ENCODE measurements around the gene POU6F2. TPM values are rescaled to one million over a fixed set of nuclear protein-coding genes. Genes with fewer than 3 reads are reported as not detected.

Gene POU6F2
- total RNA-seq, 1 experiment from 2014 or later: 2.9 TPM

- Mint-ChIP-seq H3K4me1 (peaks cover 24% of the 10 kb centered on the region), H3K27me3 (ENCODE audit: low read depth) (no peaks in the 10 kb centered on the region), H3K4me3 (no peak overlapping the region), H3K36me3 (no peaks in the 10 kb centered on the region), H3K27ac (no peak overlapping the region), H3K9me3 (no peaks in the 10 kb centered on the region)
- no peak for ATAC-seq
- POLR2A ChIA-PET: no interaction called here
- no peak for DNase-seq (ENCODE audit: low spot score)
- CTCF ChIA-PET: no interaction called here
- TF ChIP-seq, protein P1, sequence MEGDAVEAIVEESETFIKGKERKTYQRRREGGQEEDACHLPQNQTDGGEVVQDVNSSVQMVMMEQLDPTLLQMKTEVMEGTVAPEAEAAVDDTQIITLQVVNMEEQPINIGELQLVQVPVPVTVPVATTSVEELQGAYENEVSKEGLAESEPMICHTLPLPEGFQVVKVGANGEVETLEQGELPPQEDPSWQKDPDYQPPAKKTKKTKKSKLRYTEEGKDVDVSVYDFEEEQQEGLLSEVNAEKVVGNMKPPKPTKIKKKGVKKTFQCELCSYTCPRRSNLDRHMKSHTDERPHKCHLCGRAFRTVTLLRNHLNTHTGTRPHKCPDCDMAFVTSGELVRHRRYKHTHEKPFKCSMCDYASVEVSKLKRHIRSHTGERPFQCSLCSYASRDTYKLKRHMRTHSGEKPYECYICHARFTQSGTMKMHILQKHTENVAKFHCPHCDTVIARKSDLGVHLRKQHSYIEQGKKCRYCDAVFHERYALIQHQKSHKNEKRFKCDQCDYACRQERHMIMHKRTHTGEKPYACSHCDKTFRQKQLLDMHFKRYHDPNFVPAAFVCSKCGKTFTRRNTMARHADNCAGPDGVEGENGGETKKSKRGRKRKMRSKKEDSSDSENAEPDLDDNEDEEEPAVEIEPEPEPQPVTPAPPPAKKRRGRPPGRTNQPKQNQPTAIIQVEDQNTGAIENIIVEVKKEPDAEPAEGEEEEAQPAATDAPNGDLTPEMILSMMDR (IDR thresholded peaks at IDR 0.05): no peak
- no peak for TF ChIP-seq ZNF416 (CRISPR knock-in tag; IDR thresholded peaks at IDR 0.05)
- TF ChIP-seq, protein P2, sequence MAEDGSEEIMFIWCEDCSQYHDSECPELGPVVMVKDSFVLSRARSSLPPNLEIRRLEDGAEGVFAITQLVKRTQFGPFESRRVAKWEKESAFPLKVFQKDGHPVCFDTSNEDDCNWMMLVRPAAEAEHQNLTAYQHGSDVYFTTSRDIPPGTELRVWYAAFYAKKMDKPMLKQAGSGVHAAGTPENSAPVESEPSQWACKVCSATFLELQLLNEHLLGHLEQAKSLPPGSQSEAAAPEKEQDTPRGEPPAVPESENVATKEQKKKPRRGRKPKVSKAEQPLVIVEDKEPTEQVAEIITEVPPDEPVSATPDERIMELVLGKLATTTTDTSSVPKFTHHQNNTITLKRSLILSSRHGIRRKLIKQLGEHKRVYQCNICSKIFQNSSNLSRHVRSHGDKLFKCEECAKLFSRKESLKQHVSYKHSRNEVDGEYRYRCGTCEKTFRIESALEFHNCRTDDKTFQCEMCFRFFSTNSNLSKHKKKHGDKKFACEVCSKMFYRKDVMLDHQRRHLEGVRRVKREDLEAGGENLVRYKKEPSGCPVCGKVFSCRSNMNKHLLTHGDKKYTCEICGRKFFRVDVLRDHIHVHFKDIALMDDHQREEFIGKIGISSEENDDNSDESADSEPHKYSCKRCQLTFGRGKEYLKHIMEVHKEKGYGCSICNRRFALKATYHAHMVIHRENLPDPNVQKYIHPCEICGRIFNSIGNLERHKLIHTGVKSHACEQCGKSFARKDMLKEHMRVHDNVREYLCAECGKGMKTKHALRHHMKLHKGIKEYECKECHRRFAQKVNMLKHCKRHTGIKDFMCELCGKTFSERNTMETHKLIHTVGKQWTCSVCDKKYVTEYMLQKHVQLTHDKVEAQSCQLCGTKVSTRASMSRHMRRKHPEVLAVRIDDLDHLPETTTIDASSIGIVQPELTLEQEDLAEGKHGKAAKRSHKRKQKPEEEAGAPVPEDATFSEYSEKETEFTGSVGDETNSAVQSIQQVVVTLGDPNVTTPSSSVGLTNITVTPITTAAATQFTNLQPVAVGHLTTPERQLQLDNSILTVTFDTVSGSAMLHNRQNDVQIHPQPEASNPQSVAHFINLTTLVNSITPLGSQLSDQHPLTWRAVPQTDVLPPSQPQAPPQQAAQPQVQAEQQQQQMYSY (CRISPR knock-in tag; IDR thresholded peaks at IDR 0.05): no peak
- TF ChIP-seq ZNF423 (CRISPR knock-in tag; IDR thresholded peaks at IDR 0.05): no peak
- TF ChIP-seq HMGA2 (CRISPR knock-in tag; IDR thresholded peaks at IDR 0.05): no peak
- no peak for TF ChIP-seq E2F5 (CRISPR knock-in tag; IDR thresholded peaks at IDR 0.05)
- TF ChIP-seq GRHL2 (CRISPR knock-in tag; IDR thresholded peaks at IDR 0.05; ENCODE audit: insufficient replicate concordance, severe bottlenecking): no peak
- no peak for TF ChIP-seq FOXP1 (CRISPR knock-in tag; IDR thresholded peaks at IDR 0.05; ENCODE audit: borderline replicate concordance)
- no peak for TF ChIP-seq KAT7 (CRISPR knock-in tag; IDR thresholded peaks at IDR 0.05; ENCODE audit: borderline replicate concordance)
- no peak for TF ChIP-seq ESRRA (CRISPR knock-in tag; IDR thresholded peaks at IDR 0.05; ENCODE audit: borderline replicate concordance)
- no peak for TF ChIP-seq ZNF671 (CRISPR knock-in tag; IDR thresholded peaks at IDR 0.05)
- TF ChIP-seq E2F4 (CRISPR knock-in tag; IDR thresholded peaks at IDR 0.05; ENCODE audit: borderline replicate concordance, low read depth): no peak
- no peak for TF ChIP-seq ERG (CRISPR knock-in tag; IDR thresholded peaks at IDR 0.05)
- no peak for TF ChIP-seq ZNF396 (CRISPR knock-in tag; IDR thresholded peaks at IDR 0.05; ENCODE audit: borderline replicate concordance)
- TF ChIP-seq ZNF317 (CRISPR knock-in tag; IDR thresholded peaks at IDR 0.05; ENCODE audit: borderline replicate concordance, low read depth): no peak
- TF ChIP-seq AFF4 (CRISPR knock-in tag; IDR thresholded peaks at IDR 0.05; ENCODE audit: borderline replicate concordance): no peak
- TF ChIP-seq TEAD1 (CRISPR knock-in tag; IDR thresholded peaks at IDR 0.05): no peak
Measured at GRCh38 chr7:39285256-39285655, 307.5 kb downstream of the POU6F2 start.
